Measurements from ENCODE around the gene TTI1.

DNA sequence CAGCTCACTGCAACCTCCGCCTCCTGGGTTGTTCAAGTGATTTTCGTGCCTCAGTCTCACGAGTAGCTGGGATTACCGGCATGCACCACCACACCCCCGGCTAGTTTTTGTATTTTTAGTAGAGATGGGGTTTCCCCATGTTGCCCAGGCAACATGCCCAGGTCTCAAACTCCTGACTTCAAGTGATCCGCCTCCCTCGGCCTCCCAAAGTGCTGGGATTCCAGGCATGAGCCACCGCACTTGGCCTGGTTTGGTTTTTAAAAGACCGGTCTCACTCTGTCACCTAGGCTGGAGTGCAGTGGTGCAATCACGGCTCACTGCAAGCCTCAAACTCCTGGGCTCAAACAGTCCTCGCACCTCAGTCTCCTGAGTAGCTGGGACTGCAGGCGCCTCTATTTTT lies 90.2 kb downstream of the TTI1 start:
- TF ChIP-seq, protein P1, sequence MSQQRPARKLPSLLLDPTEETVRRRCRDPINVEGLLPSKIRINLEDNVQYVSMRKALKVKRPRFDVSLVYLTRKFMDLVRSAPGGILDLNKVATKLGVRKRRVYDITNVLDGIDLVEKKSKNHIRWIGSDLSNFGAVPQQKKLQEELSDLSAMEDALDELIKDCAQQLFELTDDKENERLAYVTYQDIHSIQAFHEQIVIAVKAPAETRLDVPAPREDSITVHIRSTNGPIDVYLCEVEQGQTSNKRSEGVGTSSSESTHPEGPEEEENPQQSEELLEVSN (IDR thresholded peaks at IDR 0.05; ENCODE audit: borderline replicate concordance in 1 of 2, extremely low read depth in 1 of 2, insufficient read depth in 1 of 2, insufficient read length in 1 of 2, low read depth in 1 of 2, low read length in 1 of 2, poor library complexity in 1 of 2, severe bottlenecking in 1 of 2), result no peak
- TF ChIP-seq ESRRA (IDR thresholded peaks at IDR 0.05; ENCODE audit: borderline replicate concordance, low read depth) (no peak), ZNF121 (CRISPR knock-in tag; conservative IDR thresholded peaks at IDR 0.05) (no peak), BRCA1 (IDR thresholded peaks at IDR 0.05) (no peak), BRCA1 (CRISPR knock-in tag; IDR thresholded peaks at IDR 0.05) (no peak)
